Measurements from ENCODE around the gene MRNIP. TPM values are rescaled to one million over a fixed set of nuclear protein-coding genes. Genes with fewer than 3 reads are reported as not detected.
A peak's percentile ranks its signal among the peaks of the same experiment; 100 is the strongest.
"Not testable (repeated sequence)": the region's sequence is repeated elsewhere in the genome, so short reads cannot be mapped to it uniquely, and the experiment has no call there.

Gene MRNIP
- total and polyA plus RNA-seq, 3 experiments from 2014 or later = 17.7 to 27.2 (median 23.9) TPM

- Mint-ChIP-seq H3K27me3 (no peaks in the 10 kb centered on the region), H3K27ac (peak overlapping the region in 1 of 8 donors; percentile 93), H3K4me3 (no peak overlapping the region), H3K9me3 (no peaks in the 10 kb centered on the region), H3K4me1 (no peaks in the 10 kb centered on the region), H3K36me3 (peaks cover 4 to 73% (median 7%) of the 10 kb centered on the region in 3 donors)
- ChIA-PET CTCF (no interaction called here), POLR2A (no interaction called here)
- H3K4me3 ChIP-seq (ENCODE audit: low read length) = no peak overlapping the region
- DNase-seq = no peak
- H3K27ac ChIP-seq (ENCODE audit: low read depth, low read length) = no peak overlapping the region
- H3K36me3 ChIP-seq (ENCODE audit: insufficient read depth, low read length) = peaks cover 3% of the 10 kb centered on the region
- no peaks in the 10 kb centered on the region for H3K9me3 ChIP-seq (ENCODE audit: low read length)
- no peaks in the 10 kb centered on the region for H3K4me1 ChIP-seq (ENCODE audit: insufficient read depth, low read length)
- no peaks in the 10 kb centered on the region for H3K27me3 ChIP-seq (ENCODE audit: insufficient read depth, low read length, poor library complexity, severe bottlenecking)
Observed at GRCh38 chr5:179872055-179872827, 13.6 kb upstream of the MRNIP start.

GRCh38 chr5:179871533-179871932, 12.9 kb upstream of the MRNIP start:
- POLR2A ChIA-PET; H3K9me3 ChIP-seq (ENCODE audit: low read length); DNase-seq; H3K4me3 ChIP-seq (ENCODE audit: low read length); H3K36me3 ChIP-seq (ENCODE audit: insufficient read depth, low read length); H3K9me3 Mint-ChIP-seq; H3K27me3 ChIP-seq (ENCODE audit: insufficient read depth, low read length, poor library complexity, severe bottlenecking); H3K4me1 ChIP-seq (ENCODE audit: insufficient read depth, low read length); H3K4me1 Mint-ChIP-seq; H3K27ac ChIP-seq (ENCODE audit: low read depth, low read length); H3K27me3 Mint-ChIP-seq; H3K4me3 Mint-ChIP-seq; CTCF ChIA-PET: not testable (repeated sequence)
- Mint-ChIP-seq H3K36me3 (peaks cover 4 to 76% (median 7%) of the 10 kb centered on the region in 3 donors), H3K27ac (peak overlapping the region in 1 of 8 donors; percentile 60)

- Mint-ChIP-seq H3K4me3 (no peak overlapping the region), H3K9me3 (no peaks in the 10 kb centered on the region)
- CTCF ChIA-PET = no interaction called here
Observed at GRCh38 chr5:179870952-179871351, 12.3 kb upstream of the MRNIP start.

GRCh38 chr5:179870403-179870903, 11.8 kb upstream of the MRNIP start:
- Histone ChIP-seq H3K27me3 (ENCODE audit: insufficient read depth, low read length, poor library complexity, severe bottlenecking) (no peaks in the 10 kb centered on the region), H3K4me1 (ENCODE audit: insufficient read depth, low read length) (no peaks in the 10 kb centered on the region), H3K36me3 (ENCODE audit: insufficient read depth, low read length) (peaks cover 3% of the 10 kb centered on the region), H3K4me3 (ENCODE audit: low read length) (no peak overlapping the region), H3K27ac (ENCODE audit: low read depth, low read length) (no peak overlapping the region), H3K9me3 (ENCODE audit: low read length) (no peaks in the 10 kb centered on the region)
- Mint-ChIP-seq H3K4me3 (no peak overlapping the region), H3K36me3 (peaks cover 4 to 69% (median 5%) of the 10 kb centered on the region in 3 donors), H3K9me3 (no peaks in the 10 kb centered on the region), H3K27ac (peak overlapping the region in 2 of 8 donors; percentile 74 to 85), H3K27me3 (no peaks in the 10 kb centered on the region), H3K4me1 (no peaks in the 10 kb centered on the region)
- no peak for DNase-seq
- POLR2A ChIA-PET = no interaction called here
- CTCF ChIA-PET = no interaction called here

More at GRCh38 chr5:179870952-179871351, 12.3 kb upstream of the MRNIP start:
- Mint-ChIP-seq H3K4me1 (no peaks in the 10 kb centered on the region), H3K27me3 (no peaks in the 10 kb centered on the region), H3K27ac (peak overlapping the region in 2 of 8 donors; percentile 60 to 85), H3K36me3 (peaks cover 4 to 71% (median 5%) of the 10 kb centered on the region in 3 donors)
- no peak overlapping the region for H3K4me3 ChIP-seq (ENCODE audit: low read length)
- H3K4me1 ChIP-seq (ENCODE audit: insufficient read depth, low read length) = no peaks in the 10 kb centered on the region
- H3K9me3 ChIP-seq (ENCODE audit: low read length) = no peaks in the 10 kb centered on the region
- peaks cover 3% of the 10 kb centered on the region for H3K36me3 ChIP-seq (ENCODE audit: insufficient read depth, low read length)
- POLR2A ChIA-PET = no interaction called here
- no peaks in the 10 kb centered on the region for H3K27me3 ChIP-seq (ENCODE audit: insufficient read depth, low read length, poor library complexity, severe bottlenecking)
- DNase-seq = no peak
- no peak overlapping the region for H3K27ac ChIP-seq (ENCODE audit: low read depth, low read length)

- ChIA-PET CTCF (no interaction called here), POLR2A (no interaction called here)
- no peaks in the 10 kb centered on the region for H3K9me3 Mint-ChIP-seq
- H3K36me3 Mint-ChIP-seq = peaks cover 4 to 69% (median 5%) of the 10 kb centered on the region in 3 donors
- Histone ChIP-seq H3K27me3 (ENCODE audit: insufficient read depth, low read length, poor library complexity, severe bottlenecking) (no peaks in the 10 kb centered on the region), H3K4me1 (ENCODE audit: insufficient read depth, low read length) (no peaks in the 10 kb centered on the region), H3K36me3 (ENCODE audit: insufficient read depth, low read length) (peaks cover 3% of the 10 kb centered on the region), H3K27ac (ENCODE audit: low read depth, low read length) (no peak overlapping the region), H3K4me3 (ENCODE audit: low read length) (no peak overlapping the region), H3K9me3 (ENCODE audit: low read length) (no peaks in the 10 kb centered on the region)
- H3K27me3 Mint-ChIP-seq = no peaks in the 10 kb centered on the region
- H3K4me3 Mint-ChIP-seq = no peak overlapping the region
- DNase-seq = no peak
- H3K4me1 Mint-ChIP-seq = no peaks in the 10 kb centered on the region
- peak overlapping the region in 1 of 8 donors; percentile 74 for H3K27ac Mint-ChIP-seq
Observed at GRCh38 chr5:179869641-179870402, 11.2 kb upstream of the MRNIP start.

GRCh38 chr5:179869101-179869500, 10.5 kb upstream of the MRNIP start:
- Histone ChIP-seq H3K4me3 (ENCODE audit: low read length) (no peak overlapping the region), H3K36me3 (ENCODE audit: insufficient read depth, low read length) (peaks cover 3% of the 10 kb centered on the region), H3K27ac (ENCODE audit: low read depth, low read length) (no peak overlapping the region), H3K27me3 (ENCODE audit: insufficient read depth, low read length, poor library complexity, severe bottlenecking) (no peaks in the 10 kb centered on the region), H3K4me1 (ENCODE audit: insufficient read depth, low read length) (no peaks in the 10 kb centered on the region), H3K9me3 (ENCODE audit: low read length) (no peaks in the 10 kb centered on the region)
- ChIA-PET POLR2A (no interaction called here), CTCF (interaction anchor here (2.0 kb wide), 1 partner anchor 103 kb away, joined by 4 read pairs; no protein-coding TSS in a partner anchor)
- H3K9me3 Mint-ChIP-seq = no peaks in the 10 kb centered on the region
- H3K27me3 Mint-ChIP-seq = no peaks in the 10 kb centered on the region
- DNase-seq = no peak
- peak overlapping the region in 1 of 8 donors; percentile 15 for H3K27ac Mint-ChIP-seq
- H3K4me3 Mint-ChIP-seq = no peak overlapping the region
- peaks cover 4 to 67% (median 5%) of the 10 kb centered on the region in 3 donors for H3K36me3 Mint-ChIP-seq
- no peaks in the 10 kb centered on the region for H3K4me1 Mint-ChIP-seq

GRCh38 chr5:179868541-179868940, 9.9 kb upstream of the MRNIP start:
- peaks cover 4 to 67% (median 7%) of the 10 kb centered on the region in 3 donors for H3K36me3 Mint-ChIP-seq
- H3K27ac ChIP-seq (ENCODE audit: low read depth, low read length) = no peak overlapping the region
- H3K4me1 Mint-ChIP-seq = no peaks in the 10 kb centered on the region
- DNase-seq = no peak
- no peak overlapping the region for H3K4me3 ChIP-seq (ENCODE audit: low read length)
- no peaks in the 10 kb centered on the region for H3K27me3 ChIP-seq (ENCODE audit: insufficient read depth, low read length, poor library complexity, severe bottlenecking)
- no peaks in the 10 kb centered on the region for H3K9me3 ChIP-seq (ENCODE audit: low read length)
- H3K27ac Mint-ChIP-seq = peak overlapping the region in 3 of 8 donors; percentile 17 to 69 (median 23)
- CTCF ChIA-PET = interaction anchor here (2.0 kb wide), 1 partner anchor 102 kb away, joined by 4 read pairs; no protein-coding TSS in a partner anchor
- POLR2A ChIA-PET = no interaction called here
- H3K36me3 ChIP-seq (ENCODE audit: insufficient read depth, low read length) = peaks cover 3% of the 10 kb centered on the region
- no peaks in the 10 kb centered on the region for H3K9me3 Mint-ChIP-seq
- H3K4me3 Mint-ChIP-seq = no peak overlapping the region
- no peaks in the 10 kb centered on the region for H3K4me1 ChIP-seq (ENCODE audit: insufficient read depth, low read length)
- no peaks in the 10 kb centered on the region for H3K27me3 Mint-ChIP-seq

GRCh38 chr5:179867476-179867875, 8.9 kb upstream of the MRNIP start:
- Histone ChIP-seq H3K9me3 (ENCODE audit: low read length) (no peaks in the 10 kb centered on the region), H3K27me3 (ENCODE audit: insufficient read depth, low read length, poor library complexity, severe bottlenecking) (no peaks in the 10 kb centered on the region), H3K4me3 (ENCODE audit: low read length) (no peak overlapping the region), H3K36me3 (ENCODE audit: insufficient read depth, low read length) (peaks cover 3% of the 10 kb centered on the region), H3K4me1 (ENCODE audit: insufficient read depth, low read length) (no peaks in the 10 kb centered on the region), H3K27ac (ENCODE audit: low read depth, low read length) (no peak overlapping the region)
- Mint-ChIP-seq H3K4me1 (no peaks in the 10 kb centered on the region), H3K27ac (peak overlapping the region in 2 of 8 donors; percentile 23 to 93), H3K27me3 (no peaks in the 10 kb centered on the region), H3K9me3 (no peaks in the 10 kb centered on the region), H3K4me3 (no peak overlapping the region), H3K36me3 (peaks cover 4 to 68% (median 7%) of the 10 kb centered on the region in 3 donors)
- POLR2A ChIA-PET = no interaction called here
- DNase-seq = no peak
- CTCF ChIA-PET = interaction anchor here (2.0 kb wide), 1 partner anchor 101 kb away, joined by 4 read pairs; no protein-coding TSS in a partner anchor

Measured in CD8-positive, alpha-beta memory T cell (primary cell).